ENCODE measurements around the gene OPRD1.
"Not testable (repeated sequence)": the region's sequence is repeated elsewhere in the genome, so short reads cannot be mapped to it uniquely, and the experiment has no call there.

OPRD1 gene

GRCh38 chr1:28811766-28812668, at the start of gene OPRD1:
TSS of gene OPRD1 (plus strand) at chr1:28812170. CDS start at chr1:28812384, 214 bp downstream.
- Histone ChIP-seq H3K4me3 (peak within 1 kb of the TSS in 5 of 10 experiments; percentile 18 to 53 (median 37); a peak in 6 of 20 replicates), H3K4me1 (peaks cover 0 to 26% (median 11%) of the 10 kb centered on the region in 10 experiments; a peak in 13 of 20 replicates), H3K9ac (no peak within 1 kb of the TSS), H3K4me2 (peak within 1 kb of the TSS; percentile 11 to 76 (median 39); a peak in 17 of 22 replicates), H3K27me3 (peaks cover 62 to 84% (median 77%) of the 10 kb centered on the region in 11 experiments), H3K9me3 (replicated peaks in 1 of 11) (no peaks in the 10 kb centered on the region), H3K36me3 (no peaks in the 10 kb centered on the region), H4K20me1 (peaks cover 0 to 21% (median 0%) of the 10 kb centered on the region in 11 experiments; a peak in 7 of 22 replicates), H3K27ac (no peak within 1 kb of the TSS)
- no peak for TF ChIP-seq Cebpa-rat (IDR thresholded peaks at IDR 0.05)

GRCh38 chr1:28766532-28767183, 45.3 kb upstream of the OPRD1 start:
- no peaks in the 10 kb centered on the region for H3K9me3 ChIP-seq (replicated peaks in 1 of 11)

DNA sequence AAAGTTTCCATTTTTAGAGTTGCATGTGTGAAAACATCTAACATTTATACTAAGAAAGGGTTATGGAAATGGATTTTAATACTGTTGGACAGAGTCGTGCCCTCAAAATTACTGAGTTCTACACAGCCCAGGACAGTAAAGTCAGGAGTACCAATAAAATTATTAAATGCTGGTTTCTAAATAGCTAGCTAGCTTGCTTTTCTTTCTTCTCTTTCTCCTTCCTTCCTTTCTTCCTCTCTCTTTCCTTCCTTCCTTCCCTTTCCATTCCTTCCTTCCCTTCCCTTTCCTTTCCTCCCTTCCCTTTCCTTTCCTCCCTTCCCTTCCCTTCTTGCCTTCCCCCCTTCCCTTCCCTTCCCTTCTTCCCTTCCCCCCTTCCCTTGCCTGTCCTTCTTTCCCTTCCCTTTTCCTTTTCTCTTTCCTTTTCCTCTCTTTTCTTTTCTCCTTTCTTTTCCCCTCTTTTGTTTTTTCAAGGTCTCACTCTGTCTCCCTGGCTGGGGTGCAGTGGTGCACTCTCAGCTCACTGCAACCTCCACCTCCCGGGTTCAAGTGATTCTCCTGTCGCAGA, 41.3 kb upstream of the OPRD1 start:
- Histone ChIP-seq H3K27ac (no peak overlapping the region), H3K9ac (no peak overlapping the region), H3K36me3 (peaks cover 71 to 100% (median 91%) of the 10 kb centered on the region in 11 experiments), H4K20me1 (peaks cover 82 to 100% (median 98%) of the 10 kb centered on the region in 11 experiments), H3K4me2 (no peak overlapping the region), H3K4me1 (peaks cover 0 to 18% (median 12%) of the 10 kb centered on the region in 10 experiments; a peak in 14 of 20 replicates), H3K4me3 (no peak overlapping the region), H3K27me3 (no peaks in the 10 kb centered on the region), H3K9me3 (replicated peaks in 1 of 11) (no peaks in the 10 kb centered on the region)
- TF ChIP-seq Cebpa-rat (IDR thresholded peaks at IDR 0.05), result no peak

More at GRCh38 chr1:28766532-28767183, 45.3 kb upstream of the OPRD1 start:
- peaks cover 93 to 100% (median 100%) of the 10 kb centered on the region in 11 experiments for H4K20me1 ChIP-seq
- no peaks in the 10 kb centered on the region for H3K27me3 ChIP-seq
- no peak overlapping the region for H3K9ac ChIP-seq
- peaks cover 0 to 18% (median 12%) of the 10 kb centered on the region in 10 experiments; a peak in 15 of 20 replicates for H3K4me1 ChIP-seq
- H3K27ac ChIP-seq, result no peak overlapping the region
- no peak overlapping the region for H3K4me2 ChIP-seq
- H3K4me3 ChIP-seq, result no peak overlapping the region
- H3K36me3 ChIP-seq, result peaks cover 82 to 100% (median 92%) of the 10 kb centered on the region in 11 experiments
- no peak for TF ChIP-seq Cebpa-rat (IDR thresholded peaks at IDR 0.05)

DNA sequence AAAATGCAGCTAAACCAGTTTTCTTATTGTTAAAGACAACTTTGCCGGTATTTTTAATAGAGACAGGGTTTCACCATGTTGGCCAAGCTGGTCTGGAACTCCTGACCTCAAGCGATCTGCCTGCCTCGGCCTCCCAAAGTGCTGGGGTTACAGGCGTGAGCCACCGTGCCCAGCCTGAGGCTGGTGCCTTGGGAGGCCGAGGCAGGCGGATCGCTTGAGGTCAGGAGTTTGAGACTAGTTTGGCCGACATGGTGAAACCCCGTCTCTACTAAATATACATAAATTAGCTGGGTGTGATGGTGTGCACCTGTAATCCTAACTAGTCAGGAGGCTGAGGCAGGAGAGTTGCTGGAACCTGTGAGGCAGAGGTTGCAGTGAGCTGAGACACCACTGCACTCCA, 40.0 kb upstream of the OPRD1 start:
- H3K36me3 ChIP-seq, result peaks cover 59 to 95% (median 86%) of the 10 kb centered on the region in 11 experiments
- H3K9ac ChIP-seq, result not testable (repeated sequence)

DNA sequence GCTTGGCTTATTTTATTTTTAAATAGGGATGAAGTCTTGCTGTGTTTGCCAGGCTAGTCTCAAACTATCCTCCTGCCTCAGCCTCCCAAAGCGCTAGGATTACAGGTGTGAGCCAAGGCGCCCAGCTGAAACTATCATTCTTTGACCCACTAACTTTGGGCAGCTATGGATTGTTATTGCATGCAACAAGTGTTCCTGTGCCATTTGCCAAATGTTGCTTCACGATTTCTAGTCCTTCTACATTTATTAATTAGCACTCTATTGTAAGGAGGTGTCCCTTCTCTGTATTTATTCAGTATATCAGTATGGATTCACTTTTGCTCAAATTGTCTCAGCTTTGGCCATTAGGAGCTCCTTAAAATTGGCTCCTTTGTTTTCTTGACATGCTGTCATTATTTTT, 38.9 kb upstream of the OPRD1 start:
- no peak overlapping the region for H3K9ac ChIP-seq
- no peak overlapping the region for H3K4me2 ChIP-seq
- H3K4me3 ChIP-seq, result no peak overlapping the region
- no peak for TF ChIP-seq Cebpa-rat (IDR thresholded peaks at IDR 0.05)
- no peaks in the 10 kb centered on the region for H3K9me3 ChIP-seq (replicated peaks in 1 of 11)
- no peak overlapping the region for H3K27ac ChIP-seq
- H3K4me1 ChIP-seq, result peaks cover 0 to 18% (median 12%) of the 10 kb centered on the region in 10 experiments; a peak in 13 of 20 replicates
- no peaks in the 10 kb centered on the region for H3K27me3 ChIP-seq
- peaks cover 55 to 83% (median 76%) of the 10 kb centered on the region in 11 experiments for H3K36me3 ChIP-seq
- peaks cover 57 to 88% (median 74%) of the 10 kb centered on the region in 11 experiments; a peak in 21 of 22 replicates for H4K20me1 ChIP-seq

More for the DNA sequence above, 40.0 kb upstream of the OPRD1 start:
- H3K27me3 ChIP-seq; H3K27ac ChIP-seq; H3K9me3 ChIP-seq (replicated peaks in 1 of 11); H3K4me3 ChIP-seq; H3K4me2 ChIP-seq: not testable (repeated sequence)
- Histone ChIP-seq H4K20me1 (peaks cover 69 to 96% (median 86%) of the 10 kb centered on the region in 11 experiments; a peak in 21 of 22 replicates), H3K4me1 (peaks cover 0 to 18% (median 12%) of the 10 kb centered on the region in 10 experiments; a peak in 13 of 20 replicates)

- H3K36me3 ChIP-seq, result peaks cover 34 to 61% (median 53%) of the 10 kb centered on the region in 11 experiments
- H3K9ac ChIP-seq, result peak overlapping the region in 3 of 11 experiments; percentile 0 to 15 (median 4); a peak in 1 of 22 replicates
- H3K9me3 ChIP-seq (replicated peaks in 1 of 11), result no peaks in the 10 kb centered on the region
- H4K20me1 ChIP-seq, result peaks cover 42 to 66% (median 54%) of the 10 kb centered on the region in 11 experiments; a peak in 21 of 22 replicates
- peak overlapping the region in 5 of 10 experiments; percentile 7 to 45 (median 35); a peak in 5 of 20 replicates for H3K4me3 ChIP-seq
- no peaks in the 10 kb centered on the region for H3K27me3 ChIP-seq
- peaks cover 6 to 36% (median 26%) of the 10 kb centered on the region in 10 experiments; a peak in 19 of 20 replicates for H3K4me1 ChIP-seq
- TF ChIP-seq Cebpa-rat (IDR thresholded peaks at IDR 0.05), result no peak
- peak overlapping the region; percentile 8 to 64 (median 35); a peak in 18 of 22 replicates for H3K4me2 ChIP-seq
- peak overlapping the region in 2 of 11 experiments; percentile 19 to 23; a peak in 3 of 22 replicates for H3K27ac ChIP-seq
Observed at GRCh38 chr1:28775121-28775942, 36.6 kb upstream of the OPRD1 start.

- peaks cover 6 to 46% (median 32%) of the 10 kb centered on the region in 10 experiments; a peak in 19 of 20 replicates for H3K4me1 ChIP-seq
- peaks cover 32 to 56% (median 44%) of the 10 kb centered on the region in 11 experiments; a peak in 21 of 22 replicates for H4K20me1 ChIP-seq
- no peaks in the 10 kb centered on the region for H3K27me3 ChIP-seq
Observed at GRCh38 chr1:28776341-28776740, 35.6 kb upstream of the OPRD1 start.

More at GRCh38 chr1:28776341-28776740, 35.6 kb upstream of the OPRD1 start:
- Histone ChIP-seq H3K4me2 (no peak overlapping the region), H3K4me3 (no peak overlapping the region), H3K9me3 (replicated peaks in 1 of 11) (no peaks in the 10 kb centered on the region), H3K36me3 (peaks cover 26 to 51% (median 43%) of the 10 kb centered on the region in 11 experiments), H3K9ac (no peak overlapping the region), H3K27ac (no peak overlapping the region)
- no peak for TF ChIP-seq Cebpa-rat (IDR thresholded peaks at IDR 0.05)

Data from BLaER1 treated with 17β-estradiol and CSF1 and Interleukin-3, amounts not matched to agents 10 nM and 100 nM (cell line).